DOHH2 (cell line): ENCODE measurements around the gene UMPS.

Experiments used
- CTCF ChIP-seq: fragments of 200-600 bp; sonication (generic); IDR thresholded peaks from one replicate; pipeline ENCODE4 v1.5.1; 2014; ENCODE audit warnings: antibody characterized with exemption, mild to moderate bottlenecking, low read depth, low read length; ENCODE audit not compliant: poor library complexity, severe bottlenecking
- EZH2phosphoT487 ChIP-seq: fragments of 200-600 bp; sonication (generic); IDR thresholded peaks from 2 replicates; pipeline ENCODE4 v1.6.1; 2017; ENCODE audit warnings: borderline replicate concordance, mild to moderate bottlenecking, antibody characterized with exemption, low read length, moderate library complexity, mixed read lengths

GRCh38 chr3:124748560-124749198 is 18.4 kb downstream of the UMPS start:
- TF ChIP-seq CTCF (no peak), EZH2phosphoT487 (no peak)
